MCF 10A (cell line): ENCODE data around the gene N4BP2L2. TPM values are rescaled to one million over a fixed set of nuclear protein-coding genes. Genes with fewer than 3 reads are reported as not detected.
A peak's percentile ranks its signal among the peaks of the same experiment; 100 is the strongest.

ENCODE experiments used
- BruUV-seq: library from RNA; stranded (reverse); fragments of 400-500 nt; replicated peaks from 2 replicates; lab custom pipeline; 2021; lab: Mats Ljungman, UMichigan
- CTCF ChIA-PET: fragments of 300-600 bp; sonication (Branson Sonifier 250); formaldehyde crosslinking; extraction: SDS; loops from one replicate; lab custom pipeline; 2021; ENCODE audit warnings: antibody characterized with exemption, inconsistent platforms; lab: Yijun Ruan, JAX
- POLR2A ChIA-PET: fragments of 300-600, 350-650 bp; sonication (Branson Sonifier 250); formaldehyde crosslinking; extraction: SDS; loops from one replicate; lab custom pipeline; 2020; ENCODE audit warnings: antibody characterized with exemption, inconsistent platforms; lab: Yijun Ruan, JAX
- DNase-seq: peaks from one replicate; pipeline ENCODE4 v3.0.0-alpha.2; 2018; ENCODE audit not compliant: unreplicated experiment
- H3K27ac Mint-ChIP-seq: one replicate; pipeline ENCODE4 v1.8.0; 2022; ENCODE audit warnings: mild to moderate bottlenecking, low read depth, mixed read lengths; ENCODE audit not compliant: unreplicated experiment
- H3K27me3 Mint-ChIP-seq: one replicate; pipeline ENCODE4 v1.8.0; 2022; ENCODE audit warnings: mixed read lengths; ENCODE audit not compliant: insufficient read depth, unreplicated experiment
- H3K36me3 Mint-ChIP-seq: one replicate; pipeline ENCODE4 v1.8.0; 2022; ENCODE audit warnings: mild to moderate bottlenecking, moderate library complexity, mixed read lengths; ENCODE audit not compliant: insufficient read depth, unreplicated experiment
- H3K4me1 Mint-ChIP-seq: one replicate; pipeline ENCODE4 v1.8.0; 2022; ENCODE audit warnings: mixed read lengths; ENCODE audit not compliant: insufficient read depth, unreplicated experiment
- H3K4me3 Mint-ChIP-seq: one replicate; pipeline ENCODE4 v1.8.0; 2022; ENCODE audit warnings: mild to moderate bottlenecking, moderate library complexity, mixed read lengths; ENCODE audit not compliant: unreplicated experiment
- H3K9me3 Mint-ChIP-seq: one replicate; pipeline ENCODE4 v1.8.0; 2022; ENCODE audit warnings: mixed read lengths; ENCODE audit not compliant: unreplicated experiment
- intact Hi-C: fragments of 100-400 bp; cut with micrococcal nuclease; formaldehyde crosslinking; loops from 2 replicates; pipeline ENCODE4 v1.14.1; 2022
- total RNA-seq: library from RNA; stranded (reverse); gene quantifications from 2 replicates; pipeline ENCODE4 v1.2.3, GENCODE V29; 2022
- TF ChIP-seq, protein P1 (sequence below): fragments of 200-600 bp; IDR thresholded peaks from one replicate; pipeline ENCODE4 v1.8.0; 2022; ENCODE audit warnings: antibody characterized with exemption, mild to moderate bottlenecking; ENCODE audit not compliant: unreplicated experiment

N4BP2L2 gene
- total RNA-seq, 1 experiment from 2014 or later, result 113 TPM

DNA sequence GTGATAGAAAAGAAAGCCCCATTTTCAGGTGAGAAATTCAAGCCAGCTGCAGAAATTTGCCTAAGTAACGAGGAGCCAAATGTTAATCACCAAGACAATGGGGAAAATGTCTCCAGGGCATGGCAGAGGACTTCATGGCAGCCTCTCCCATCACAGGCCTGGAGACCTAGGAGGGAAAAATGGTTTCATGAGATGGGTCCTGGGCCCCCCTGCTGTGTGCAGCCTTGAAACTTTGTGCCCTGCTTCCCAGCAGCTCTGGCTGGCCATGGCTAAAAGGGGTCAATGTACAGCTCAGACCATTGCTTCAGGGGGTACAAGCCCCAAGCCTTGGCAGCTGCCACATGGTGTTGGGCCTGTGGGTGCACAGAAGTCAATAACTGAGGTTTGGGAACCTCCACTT is 120.6 kb downstream of the N4BP2L2 start:
- no peaks in the 10 kb centered on the region for H3K27me3 Mint-ChIP-seq
- TF ChIP-seq, protein P1, sequence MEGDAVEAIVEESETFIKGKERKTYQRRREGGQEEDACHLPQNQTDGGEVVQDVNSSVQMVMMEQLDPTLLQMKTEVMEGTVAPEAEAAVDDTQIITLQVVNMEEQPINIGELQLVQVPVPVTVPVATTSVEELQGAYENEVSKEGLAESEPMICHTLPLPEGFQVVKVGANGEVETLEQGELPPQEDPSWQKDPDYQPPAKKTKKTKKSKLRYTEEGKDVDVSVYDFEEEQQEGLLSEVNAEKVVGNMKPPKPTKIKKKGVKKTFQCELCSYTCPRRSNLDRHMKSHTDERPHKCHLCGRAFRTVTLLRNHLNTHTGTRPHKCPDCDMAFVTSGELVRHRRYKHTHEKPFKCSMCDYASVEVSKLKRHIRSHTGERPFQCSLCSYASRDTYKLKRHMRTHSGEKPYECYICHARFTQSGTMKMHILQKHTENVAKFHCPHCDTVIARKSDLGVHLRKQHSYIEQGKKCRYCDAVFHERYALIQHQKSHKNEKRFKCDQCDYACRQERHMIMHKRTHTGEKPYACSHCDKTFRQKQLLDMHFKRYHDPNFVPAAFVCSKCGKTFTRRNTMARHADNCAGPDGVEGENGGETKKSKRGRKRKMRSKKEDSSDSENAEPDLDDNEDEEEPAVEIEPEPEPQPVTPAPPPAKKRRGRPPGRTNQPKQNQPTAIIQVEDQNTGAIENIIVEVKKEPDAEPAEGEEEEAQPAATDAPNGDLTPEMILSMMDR, result no peak
- CTCF ChIA-PET, result no interaction called here
- no TSS peak for BruUV-seq
- intact Hi-C loops, result no loop called here
- DNase-seq, result no peak
- no peak overlapping the region for H3K27ac Mint-ChIP-seq
- no peak overlapping the region for H3K4me3 Mint-ChIP-seq
- H3K4me1 Mint-ChIP-seq, result no peaks in the 10 kb centered on the region
- no peaks in the 10 kb centered on the region for H3K9me3 Mint-ChIP-seq
- H3K36me3 Mint-ChIP-seq, result no peaks in the 10 kb centered on the region
- POLR2A ChIA-PET, result interaction anchor here (0.9 to 1.0 kb wide), 2 partner anchors 59 to 120 kb away, joined by 3 to 4 read pairs; partner anchors contain the start of gene N4BP2L2

DNA sequence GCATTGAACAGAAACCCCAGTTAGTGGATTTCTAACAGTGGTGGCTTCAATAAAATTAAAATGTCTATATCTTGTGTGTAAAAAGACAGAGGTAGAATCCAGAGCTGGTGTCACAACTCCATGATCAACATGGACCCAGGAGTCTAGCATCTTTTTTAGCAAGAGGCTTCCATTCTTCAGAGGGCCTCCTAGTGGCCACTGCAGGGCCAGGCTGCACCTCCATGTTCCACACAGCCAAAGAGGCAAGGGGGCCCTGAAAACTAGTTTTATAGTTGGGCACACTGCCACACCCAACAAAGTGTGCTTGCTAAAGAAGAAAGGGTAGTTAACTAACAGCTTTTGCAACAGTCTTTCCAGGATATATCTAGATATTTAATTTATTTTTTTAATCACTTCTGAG is 123.6 kb downstream of the N4BP2L2 start:
- TF ChIP-seq, protein P1, result peak; percentile 25
- intact Hi-C loops, result no loop called here
- Mint-ChIP-seq H3K36me3 (no peaks in the 10 kb centered on the region), H3K9me3 (no peaks in the 10 kb centered on the region), H3K27me3 (no peaks in the 10 kb centered on the region), H3K27ac (no peak overlapping the region), H3K4me1 (no peaks in the 10 kb centered on the region), H3K4me3 (no peak overlapping the region)
- BruUV-seq, result no TSS peak
- DNase-seq, result peak; percentile 28
- ChIA-PET CTCF (interaction anchor here (0.7 to 1.1 kb wide), 2 partner anchors 34 to 168 kb away, joined by 3 read pairs; no protein-coding TSS in a partner anchor), POLR2A (interaction anchor here (1.1 kb wide), 1 partner anchor 13 kb away, joined by 3 read pairs; no protein-coding TSS in a partner anchor)

GRCh38 chr13:32414580-32414979 is 124.0 kb downstream of the N4BP2L2 start:
- Mint-ChIP-seq H3K4me3 (no peak overlapping the region), H3K9me3 (no peaks in the 10 kb centered on the region), H3K36me3 (no peaks in the 10 kb centered on the region), H3K4me1 (peaks cover 3% of the 10 kb centered on the region), H3K27me3 (no peaks in the 10 kb centered on the region), H3K27ac (no peak overlapping the region)
- ChIA-PET POLR2A (interaction anchor here (1.1 kb wide), 1 partner anchor 12 kb away, joined by 3 read pairs; no protein-coding TSS in a partner anchor), CTCF (interaction anchor here (0.7 to 1.1 kb wide), 2 partner anchors 34 to 168 kb away, joined by 3 read pairs; no protein-coding TSS in a partner anchor)
- DNase-seq, result no peak
- BruUV-seq, result no TSS peak
- TF ChIP-seq, protein P1, result no peak
- intact Hi-C loops, result no loop called here

DNA sequence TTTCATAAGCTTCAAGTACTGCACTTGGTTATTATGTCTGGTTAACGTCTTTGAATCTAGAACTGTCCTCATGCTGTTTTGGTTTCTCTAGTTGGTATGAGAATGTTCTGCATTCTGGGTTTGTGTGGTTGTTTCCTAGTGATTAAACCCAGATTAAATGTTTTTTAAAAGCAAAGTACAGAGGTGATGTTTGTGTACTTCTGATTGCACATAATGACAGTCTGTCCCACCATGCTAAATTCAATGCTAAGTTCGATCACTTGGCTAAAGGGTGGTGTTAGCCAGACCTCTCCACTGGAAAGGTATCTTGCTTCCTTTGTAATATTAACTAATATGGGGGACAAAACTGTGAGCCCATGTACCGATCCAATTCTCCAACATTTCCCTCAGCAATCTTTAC is 125.3 kb downstream of the N4BP2L2 start:
- BruUV-seq, result no TSS peak
- Mint-ChIP-seq H3K4me1 (peaks cover 6% of the 10 kb centered on the region), H3K27ac (no peak overlapping the region), H3K4me3 (no peak overlapping the region), H3K27me3 (no peaks in the 10 kb centered on the region), H3K9me3 (no peaks in the 10 kb centered on the region), H3K36me3 (no peaks in the 10 kb centered on the region)
- POLR2A ChIA-PET, result no interaction called here
- intact Hi-C loops, result no loop called here
- TF ChIP-seq, protein P1, result no peak
- no peak for DNase-seq
- CTCF ChIA-PET, result no interaction called here
